ENCODE results near the gene SLC12A9.
A peak's percentile ranks its signal among the peaks of the same experiment; 100 is the strongest.
"Not testable (repeated sequence)": the region's sequence is repeated elsewhere in the genome, so short reads cannot be mapped to it uniquely, and the experiment has no call there.

SLC12A9 gene

GRCh38 chr7:100812729-100813128, 39.8 kb upstream of the SLC12A9 start:
- no peaks in the 10 kb centered on the region for H3K27me3 ChIP-seq (ENCODE audit: control insufficient read depth, insufficient read depth, low read length, poor library complexity, severe bottlenecking)
- peaks cover 62% of the 10 kb centered on the region for H3K36me3 ChIP-seq (ENCODE audit: control insufficient read depth, insufficient read depth, low read length)
- WGBS, 2 experiments = 96 to 97% methylated on average over 22 of the region's 22 CpGs
- no peak overlapping the region for H3K27ac ChIP-seq (ENCODE audit: insufficient read depth, low read depth, low read length, poor library complexity, severe bottlenecking)
- H3K4me3 ChIP-seq (ENCODE audit: insufficient read depth, low read depth, low read length) = no peak overlapping the region
- H3K4me1 ChIP-seq (ENCODE audit: control insufficient read depth, insufficient read depth, low read length) = no peaks in the 10 kb centered on the region
- no peaks in the 10 kb centered on the region for H3K9me3 ChIP-seq (ENCODE audit: control insufficient read depth, low read length)

- WGBS, 2 experiments = 95 to 97% methylated on average over 16 of the region's 16 CpGs
- not testable (repeated sequence) for H3K27me3 ChIP-seq (ENCODE audit: control insufficient read depth, insufficient read depth, low read length, poor library complexity, severe bottlenecking); H3K9me3 ChIP-seq (ENCODE audit: control insufficient read depth, low read length); H3K27ac ChIP-seq (ENCODE audit: insufficient read depth, low read depth, low read length, poor library complexity, severe bottlenecking); H3K4me3 ChIP-seq (ENCODE audit: insufficient read depth, low read depth, low read length); H3K4me1 ChIP-seq (ENCODE audit: control insufficient read depth, insufficient read depth, low read length)
- H3K36me3 ChIP-seq (ENCODE audit: control insufficient read depth, insufficient read depth, low read length) = peaks cover 70% of the 10 kb centered on the region
Observed at GRCh38 chr7:100816515-100816914, 36.0 kb upstream of the SLC12A9 start.

GRCh38 chr7:100817097-100817496, 35.4 kb upstream of the SLC12A9 start:
- Histone ChIP-seq H3K27me3 (ENCODE audit: control insufficient read depth, insufficient read depth, low read length, poor library complexity, severe bottlenecking) (no peaks in the 10 kb centered on the region), H3K36me3 (ENCODE audit: control insufficient read depth, insufficient read depth, low read length) (peaks cover 75% of the 10 kb centered on the region), H3K9me3 (ENCODE audit: control insufficient read depth, low read length) (no peaks in the 10 kb centered on the region), H3K4me3 (ENCODE audit: insufficient read depth, low read depth, low read length) (no peak overlapping the region), H3K27ac (ENCODE audit: insufficient read depth, low read depth, low read length, poor library complexity, severe bottlenecking) (no peak overlapping the region), H3K4me1 (ENCODE audit: control insufficient read depth, insufficient read depth, low read length) (no peaks in the 10 kb centered on the region)
- 97% methylated on average over 19 of the region's 19 CpGs for WGBS, 2 experiments

- WGBS, 2 experiments = 94% methylated on average over 9 of the region's 9 CpGs
- Histone ChIP-seq H3K4me3 (ENCODE audit: insufficient read depth, low read depth, low read length) (no peak overlapping the region), H3K27me3 (ENCODE audit: control insufficient read depth, insufficient read depth, low read length, poor library complexity, severe bottlenecking) (no peaks in the 10 kb centered on the region), H3K9me3 (ENCODE audit: control insufficient read depth, low read length) (no peaks in the 10 kb centered on the region), H3K4me1 (ENCODE audit: control insufficient read depth, insufficient read depth, low read length) (no peaks in the 10 kb centered on the region), H3K36me3 (ENCODE audit: control insufficient read depth, insufficient read depth, low read length) (peaks cover 76% of the 10 kb centered on the region), H3K27ac (ENCODE audit: insufficient read depth, low read depth, low read length, poor library complexity, severe bottlenecking) (no peak overlapping the region)
Observed at GRCh38 chr7:100818366-100818765, 34.1 kb upstream of the SLC12A9 start.

GRCh38 chr7:100818825-100819224, 33.7 kb upstream of the SLC12A9 start:
- no peak overlapping the region for H3K27ac ChIP-seq (ENCODE audit: insufficient read depth, low read depth, low read length, poor library complexity, severe bottlenecking)
- no peaks in the 10 kb centered on the region for H3K4me1 ChIP-seq (ENCODE audit: control insufficient read depth, insufficient read depth, low read length)
- WGBS, 2 experiments = 93 to 94% methylated on average over 6 of the region's 6 CpGs
- peaks cover 76% of the 10 kb centered on the region for H3K36me3 ChIP-seq (ENCODE audit: control insufficient read depth, insufficient read depth, low read length)
- H3K4me3 ChIP-seq (ENCODE audit: insufficient read depth, low read depth, low read length) = no peak overlapping the region
- no peaks in the 10 kb centered on the region for H3K9me3 ChIP-seq (ENCODE audit: control insufficient read depth, low read length)
- H3K27me3 ChIP-seq (ENCODE audit: control insufficient read depth, insufficient read depth, low read length, poor library complexity, severe bottlenecking) = no peaks in the 10 kb centered on the region

- H3K4me1 ChIP-seq (ENCODE audit: control insufficient read depth, insufficient read depth, low read length) = peaks cover 2% of the 10 kb centered on the region
- H3K27ac ChIP-seq (ENCODE audit: insufficient read depth, low read depth, low read length, poor library complexity, severe bottlenecking) = no peak overlapping the region
- H3K4me3 ChIP-seq (ENCODE audit: insufficient read depth, low read depth, low read length) = no peak overlapping the region
- 96% methylated on average over 23 of the region's 23 CpGs for WGBS, 2 experiments
- peaks cover 73% of the 10 kb centered on the region for H3K36me3 ChIP-seq (ENCODE audit: control insufficient read depth, insufficient read depth, low read length)
- H3K27me3 ChIP-seq (ENCODE audit: control insufficient read depth, insufficient read depth, low read length, poor library complexity, severe bottlenecking) = no peaks in the 10 kb centered on the region
- no peaks in the 10 kb centered on the region for H3K9me3 ChIP-seq (ENCODE audit: control insufficient read depth, low read length)
Observed at GRCh38 chr7:100819586-100819985, 32.9 kb upstream of the SLC12A9 start.

GRCh38 chr7:100822236-100823139, 30.0 kb upstream of the SLC12A9 start:
- Histone ChIP-seq H3K9me3 (ENCODE audit: control insufficient read depth, low read length) (no peaks in the 10 kb centered on the region), H3K27ac (ENCODE audit: insufficient read depth, low read depth, low read length, poor library complexity, severe bottlenecking) (no peak overlapping the region), H3K36me3 (ENCODE audit: control insufficient read depth, insufficient read depth, low read length) (peaks cover 56% of the 10 kb centered on the region), H3K4me3 (ENCODE audit: insufficient read depth, low read depth, low read length) (no peak overlapping the region), H3K27me3 (ENCODE audit: control insufficient read depth, insufficient read depth, low read length, poor library complexity, severe bottlenecking) (no peaks in the 10 kb centered on the region), H3K4me1 (ENCODE audit: control insufficient read depth, insufficient read depth, low read length) (peaks cover 8% of the 10 kb centered on the region)
- 95% methylated on average over 42 of the region's 43 CpGs for WGBS, 2 experiments

- no peak overlapping the region for H3K4me3 ChIP-seq (ENCODE audit: insufficient read depth, low read depth, low read length)
- H3K36me3 ChIP-seq (ENCODE audit: control insufficient read depth, insufficient read depth, low read length) = peaks cover 54% of the 10 kb centered on the region
- peaks cover 8% of the 10 kb centered on the region for H3K4me1 ChIP-seq (ENCODE audit: control insufficient read depth, insufficient read depth, low read length)
- no peaks in the 10 kb centered on the region for H3K9me3 ChIP-seq (ENCODE audit: control insufficient read depth, low read length)
- H3K27ac ChIP-seq (ENCODE audit: insufficient read depth, low read depth, low read length, poor library complexity, severe bottlenecking) = no peak overlapping the region
- WGBS, 2 experiments = 89 to 90% methylated on average over 7 of the region's 7 CpGs
- no peaks in the 10 kb centered on the region for H3K27me3 ChIP-seq (ENCODE audit: control insufficient read depth, insufficient read depth, low read length, poor library complexity, severe bottlenecking)
Observed at GRCh38 chr7:100823140-100823525, 29.4 kb upstream of the SLC12A9 start.

GRCh38 chr7:100823534-100823933, 29.0 kb upstream of the SLC12A9 start:
- H3K9me3 ChIP-seq (ENCODE audit: control insufficient read depth, low read length) = no peaks in the 10 kb centered on the region
- 96 to 97% methylated on average over 31 of the region's 31 CpGs for WGBS, 2 experiments
- H3K27me3 ChIP-seq (ENCODE audit: control insufficient read depth, insufficient read depth, low read length, poor library complexity, severe bottlenecking) = no peaks in the 10 kb centered on the region
- peaks cover 8% of the 10 kb centered on the region for H3K4me1 ChIP-seq (ENCODE audit: control insufficient read depth, insufficient read depth, low read length)
- no peak overlapping the region for H3K4me3 ChIP-seq (ENCODE audit: insufficient read depth, low read depth, low read length)
- H3K27ac ChIP-seq (ENCODE audit: insufficient read depth, low read depth, low read length, poor library complexity, severe bottlenecking) = no peak overlapping the region
- H3K36me3 ChIP-seq (ENCODE audit: control insufficient read depth, insufficient read depth, low read length) = peaks cover 50% of the 10 kb centered on the region

- no peaks in the 10 kb centered on the region for H3K27me3 ChIP-seq (ENCODE audit: control insufficient read depth, insufficient read depth, low read length, poor library complexity, severe bottlenecking)
- H3K9me3 ChIP-seq (ENCODE audit: control insufficient read depth, low read length) = no peaks in the 10 kb centered on the region
- H3K27ac ChIP-seq (ENCODE audit: insufficient read depth, low read depth, low read length, poor library complexity, severe bottlenecking) = no peak overlapping the region
- H3K36me3 ChIP-seq (ENCODE audit: control insufficient read depth, insufficient read depth, low read length) = peaks cover 41% of the 10 kb centered on the region
- peaks cover 8% of the 10 kb centered on the region for H3K4me1 ChIP-seq (ENCODE audit: control insufficient read depth, insufficient read depth, low read length)
- H3K4me3 ChIP-seq (ENCODE audit: insufficient read depth, low read depth, low read length) = peak overlapping the region; percentile 88
- 74 to 78% methylated on average over 18 of the region's 18 CpGs for WGBS, 2 experiments
Observed at GRCh38 chr7:100824499-100825214, 27.9 kb upstream of the SLC12A9 start.

Data from ectodermal cell (in vitro differentiated cells).